ENCODE data around the gene MOSPD2. TPM values are rescaled to one million over a fixed set of nuclear protein-coding genes. Genes with fewer than 3 reads are reported as not detected.

MOSPD2 gene
- total and polyA plus RNA-seq, 2 donors (not counting 3 experiments of a cell fraction or from before 2014, with no cell fraction given), result 4.9 to 14.9 TPM

- H3K4me2 ChIP-seq (ENCODE audit: insufficient read depth, low read length), result no peak overlapping the region
- peaks cover 0 to 3% of the 10 kb centered on the region in 2 experiments for H3K36me3 ChIP-seq (ENCODE audit: control insufficient read depth in 2 of 2, extremely low read depth in 1 of 2, insufficient read depth in 2 of 2, low read length in 2 of 2)
- POLR2A ChIA-PET, result no interaction called here
- no peak overlapping the region for H3K9ac ChIP-seq (replicated peaks; ENCODE audit: extremely low read depth, insufficient read depth, low read length)
- no peaks in the 10 kb centered on the region for H4K20me1 ChIP-seq (replicated peaks; ENCODE audit: control insufficient read depth, extremely low read depth, insufficient read depth, low read length)
- H3K27ac ChIP-seq (ENCODE audit: insufficient read depth, low read depth, low read length), result no peak overlapping the region
- CTCF ChIA-PET, result interaction anchor here (1.4 kb wide), 1 partner anchor 13 kb away, joined by 5 read pairs; no protein-coding TSS in a partner anchor
- TF ChIP-seq JUN (IDR thresholded peaks at IDR 0.05; ENCODE audit: borderline replicate concordance, insufficient read depth, insufficient read length, low read depth) (no peak), MYC (IDR thresholded peaks at IDR 0.05; ENCODE audit: low read depth, low read length) (no peak), GATA2 (IDR thresholded peaks at IDR 0.05; ENCODE audit: insufficient read depth, insufficient read length, low read depth, low read length) (no peak), FOS (IDR thresholded peaks at IDR 0.05; ENCODE audit: borderline replicate concordance, insufficient read depth, low read length) (no peak), POLR2A (IDR thresholded peaks at IDR 0.05; ENCODE audit: low read depth, low read length) (no peak), POLR2AphosphoS5 (IDR thresholded peaks at IDR 0.05; ENCODE audit: insufficient read depth, low read depth, low read length) (no peak)
- TF ChIP-seq, protein P1, sequence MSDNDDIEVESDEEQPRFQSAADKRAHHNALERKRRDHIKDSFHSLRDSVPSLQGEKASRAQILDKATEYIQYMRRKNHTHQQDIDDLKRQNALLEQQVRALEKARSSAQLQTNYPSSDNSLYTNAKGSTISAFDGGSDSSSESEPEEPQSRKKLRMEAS (IDR thresholded peaks at IDR 0.05; ENCODE audit: insufficient read depth, insufficient read length), result no peak
- peaks cover 6% of the 10 kb centered on the region for H3K4me1 ChIP-seq (ENCODE audit: control insufficient read depth, extremely low read depth, insufficient read depth, low read length)
- no peak for DNase-seq (ENCODE audit: low read depth, low spot score)
- H2AFZ ChIP-seq (ENCODE audit: low read depth, low read length), result no peak overlapping the region
- no TSS peak for BruUV-seq (replicated peaks)
- FAIRE-seq, result peak; percentile 37
- H3K27me3 ChIP-seq (ENCODE audit: control insufficient read depth in 2 of 2, insufficient read depth in 2 of 2, low read length in 2 of 2), result no peaks in the 10 kb centered on the region
- intact Hi-C loops (cut with micrococcal nuclease), result no loop called here
- no peaks in the 10 kb centered on the region for H3K79me2 ChIP-seq (ENCODE audit: control insufficient read depth, insufficient read depth, low read length)
- dilution Hi-C loops (cut with MboI; ENCODE audit: extremely low pct_ligation_motif_present, low sequenced_read_pairs), result no loop called here
- no peaks in the 10 kb centered on the region for H3K9me3 ChIP-seq (replicated peaks; ENCODE audit: control insufficient read depth, insufficient read depth, low read length)
- H3K4me3 ChIP-seq (replicated peaks in 1 of 3; ENCODE audit: insufficient read depth in 1 of 3, low read depth in 1 of 3, low read length in 3 of 3), result no peak overlapping the region
- no peaks in the 10 kb centered on the region for H3K9me1 ChIP-seq (replicated peaks; ENCODE audit: control insufficient read depth, extremely low read depth, insufficient read depth, low read length)
Measured at GRCh38 chrX:14913241-14913640, 40.0 kb downstream of the MOSPD2 start.

- H3K9me1 ChIP-seq (replicated peaks; ENCODE audit: control insufficient read depth, extremely low read depth, insufficient read depth, low read length), result no peaks in the 10 kb centered on the region
- intact Hi-C loops (cut with micrococcal nuclease) (no loop called here), dilution Hi-C loops (cut with MboI; ENCODE audit: extremely low pct_ligation_motif_present, low sequenced_read_pairs) (no loop called here)
- no peaks in the 10 kb centered on the region for H4K20me1 ChIP-seq (replicated peaks; ENCODE audit: control insufficient read depth, extremely low read depth, insufficient read depth, low read length)
- H3K9me3 ChIP-seq (replicated peaks; ENCODE audit: control insufficient read depth, insufficient read depth, low read length), result no peaks in the 10 kb centered on the region
- H2AFZ ChIP-seq (ENCODE audit: low read depth, low read length), result no peak overlapping the region
- POLR2A ChIA-PET, result no interaction called here
- H3K79me2 ChIP-seq (ENCODE audit: control insufficient read depth, insufficient read depth, low read length), result no peaks in the 10 kb centered on the region
- no peak overlapping the region for H3K4me2 ChIP-seq (ENCODE audit: insufficient read depth, low read length)
- BruUV-seq (replicated peaks), result no TSS peak
- H3K4me3 ChIP-seq (replicated peaks in 1 of 3; ENCODE audit: insufficient read depth in 1 of 3, low read depth in 1 of 3, low read length in 3 of 3), result no peak overlapping the region
- peaks cover 3% of the 10 kb centered on the region in 2 experiments for H3K36me3 ChIP-seq (ENCODE audit: control insufficient read depth in 2 of 2, extremely low read depth in 1 of 2, insufficient read depth in 2 of 2, low read length in 2 of 2)
- no peaks in the 10 kb centered on the region for H3K27me3 ChIP-seq (ENCODE audit: control insufficient read depth in 2 of 2, insufficient read depth in 2 of 2, low read length in 2 of 2)
- DNase-seq (ENCODE audit: low read depth, low spot score) (no peak), FAIRE-seq (no peak)
- peaks cover 6% of the 10 kb centered on the region for H3K4me1 ChIP-seq (ENCODE audit: control insufficient read depth, extremely low read depth, insufficient read depth, low read length)
- CTCF ChIA-PET, result no interaction called here
- H3K9ac ChIP-seq (replicated peaks; ENCODE audit: extremely low read depth, insufficient read depth, low read length), result no peak overlapping the region
- no peak overlapping the region for H3K27ac ChIP-seq (ENCODE audit: insufficient read depth, low read depth, low read length)
- TF ChIP-seq MYC (IDR thresholded peaks at IDR 0.05; ENCODE audit: low read depth, low read length), result no peak
- TF ChIP-seq CTCF (IDR thresholded peaks at IDR 0.05; ENCODE audit: extremely low read depth in 1 of 2, insufficient read depth in 1 of 2, low read depth in 1 of 2, low read length in 2 of 2), result no peak
Measured at GRCh38 chrX:14915596-14915995, 42.4 kb downstream of the MOSPD2 start.

Measured in endothelial cell of umbilical vein (primary cell).